UCSD-AML1 (cell line): ENCODE results near the gene PANX1.
"Not testable (repeated sequence)": the region's sequence is repeated elsewhere in the genome, so short reads cannot be mapped to it uniquely, and the experiment has no call there.

Source experiments
- DNase-seq: peaks from one replicate; lab custom pipeline; 2025; ENCODE audit not compliant: unreplicated experiment; lab: John Stamatoyannopoulos, UW

PANX1 gene

GRCh38 chr11:94149431-94150017 lies 20.9 kb downstream of the PANX1 start:
- no peak for DNase-seq

GRCh38 chr11:94150056-94150455 lies 21.4 kb downstream of the PANX1 start:
- DNase-seq: no peak

GRCh38 chr11:94150704-94151685 lies 22.4 kb downstream of the PANX1 start:
- DNase-seq: no peak

GRCh38 chr11:94151903-94152677 lies 23.4 kb downstream of the PANX1 start:
- peak; percentile 60 for DNase-seq

DNA sequence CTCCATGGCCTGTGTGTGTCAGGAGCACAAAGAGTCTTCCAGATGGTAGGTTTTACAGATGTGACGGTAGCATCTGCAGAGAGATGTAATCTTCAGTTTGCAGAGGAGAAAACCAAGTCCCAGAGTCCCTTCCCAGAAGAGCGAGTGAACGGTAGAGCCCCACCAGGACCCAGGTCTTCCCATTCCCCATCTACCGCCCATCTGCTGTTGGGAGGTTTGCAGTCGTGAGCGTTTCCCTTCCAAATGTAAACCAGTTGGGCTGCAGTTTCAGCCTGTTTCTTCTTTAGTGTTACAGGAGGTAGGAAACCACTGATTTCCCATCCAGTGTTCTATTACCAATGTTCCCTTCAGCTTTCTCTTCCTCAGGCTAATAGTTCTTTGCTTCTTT lies 24.0 kb downstream of the PANX1 start:
- DNase-seq: peak; percentile 60

DNA sequence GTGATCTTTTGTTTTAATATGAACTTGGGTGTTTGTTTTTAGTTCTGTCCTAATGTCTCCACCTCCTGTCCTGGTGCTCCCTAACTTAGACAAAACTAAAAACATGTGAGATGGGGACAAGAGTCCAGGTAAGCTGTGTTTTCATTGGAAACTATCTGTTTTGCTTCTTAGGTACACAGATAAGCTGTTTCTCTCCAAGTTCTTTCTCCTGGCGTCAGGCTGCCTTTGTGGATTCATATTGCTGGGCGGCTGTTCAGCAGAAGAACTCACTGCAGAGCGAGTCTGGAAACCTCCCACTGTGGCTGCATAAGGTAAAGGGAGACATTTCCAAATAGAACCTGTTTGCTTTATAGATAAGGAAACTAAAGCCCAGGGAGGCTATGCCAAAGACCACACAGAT lies 24.7 kb downstream of the PANX1 start:
- no peak for DNase-seq

GRCh38 chr11:94154095-94154856 lies 25.6 kb downstream of the PANX1 start:
- no peak for DNase-seq

DNA sequence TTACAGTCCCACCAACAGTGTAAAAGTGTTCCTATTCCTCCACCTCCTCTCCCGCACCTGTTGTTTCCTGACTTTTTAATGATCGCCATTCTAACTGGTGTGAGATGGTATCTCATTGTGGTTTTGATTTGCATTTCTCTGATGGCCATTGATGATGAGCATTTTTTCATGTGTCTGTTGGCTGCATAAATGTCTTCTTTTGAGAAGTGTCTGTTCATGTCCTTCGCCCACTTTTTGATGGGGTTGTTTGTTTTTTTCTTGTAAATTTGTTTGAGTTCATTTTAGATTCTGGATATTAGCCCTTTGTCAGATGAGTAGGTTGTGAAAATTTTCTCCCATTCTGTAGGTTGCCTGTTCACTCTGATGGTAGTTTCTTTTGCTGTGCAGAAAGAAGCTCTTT lies 28.7 kb downstream of the PANX1 start:
- DNase-seq: not testable (repeated sequence)

- DNase-seq: no peak
These were observed 40.2 kb downstream of the PANX1 start for GRCh38 chr11:94168882-94169281.

DNA sequence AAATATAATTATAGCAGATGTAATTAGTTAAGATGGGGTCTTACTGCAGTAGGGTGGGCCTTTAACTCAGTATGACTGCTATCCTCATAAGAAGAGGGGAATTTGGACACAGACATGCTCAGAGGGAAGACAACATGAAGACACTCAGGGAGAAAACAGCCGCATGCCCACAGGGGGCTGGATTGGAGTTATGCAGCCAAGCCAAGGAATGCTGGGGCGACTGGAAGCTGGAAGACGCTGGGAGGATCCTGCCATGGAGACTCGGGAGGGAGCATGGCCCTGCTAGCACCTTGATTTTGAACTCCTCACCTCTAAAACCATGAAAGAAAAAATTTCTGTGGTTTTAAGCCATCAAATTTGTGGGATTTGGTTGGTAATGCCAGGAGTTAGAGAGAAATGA lies 40.9 kb downstream of the PANX1 start:
- DNase-seq: no peak

GRCh38 chr11:94169930-94170545 lies 41.4 kb downstream of the PANX1 start:
- DNase-seq: no peak

DNA sequence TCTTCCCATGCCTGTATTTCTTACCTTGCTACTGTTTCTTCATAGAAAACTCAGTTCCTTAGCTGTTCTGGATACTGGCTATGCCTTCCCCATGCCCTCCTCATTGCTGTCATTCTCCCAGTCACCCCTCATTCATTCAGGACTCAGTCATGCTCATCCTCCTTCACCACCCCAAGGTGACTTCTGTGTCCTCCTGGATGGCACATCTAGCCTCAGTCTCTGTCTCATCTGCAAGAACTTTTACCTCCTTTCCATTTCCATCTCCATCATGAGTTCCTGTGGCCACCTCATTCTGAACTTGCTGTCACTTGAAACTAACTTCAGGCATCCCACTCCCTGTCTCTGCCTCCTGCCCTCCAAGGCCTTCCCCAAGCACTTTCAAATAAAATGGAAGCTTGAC lies 42.3 kb downstream of the PANX1 start:
- no peak for DNase-seq

GRCh38 chr11:94171693-94172440 lies 43.2 kb downstream of the PANX1 start:
- peak; percentile 65 for DNase-seq

DNA sequence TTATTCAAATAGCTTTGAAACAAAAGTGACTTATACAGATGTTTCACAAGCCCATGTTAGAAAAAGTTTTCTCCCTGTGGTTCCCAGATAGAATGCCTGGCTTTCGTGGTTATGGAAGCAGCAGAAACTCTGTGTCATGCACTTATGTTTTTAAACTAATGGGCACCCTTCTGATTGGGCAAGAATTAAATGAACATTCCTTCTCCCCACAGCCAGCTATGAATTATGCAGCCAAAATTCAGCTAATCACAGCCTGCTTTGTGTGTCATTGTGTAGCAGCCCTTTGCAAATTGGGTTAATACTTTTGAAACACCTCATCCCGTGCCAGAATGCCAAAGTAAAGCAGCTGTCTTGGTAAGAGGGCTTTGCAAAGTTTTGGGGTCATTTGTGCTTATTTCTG lies 46.9 kb downstream of the PANX1 start:
- DNase-seq: no peak

DNA sequence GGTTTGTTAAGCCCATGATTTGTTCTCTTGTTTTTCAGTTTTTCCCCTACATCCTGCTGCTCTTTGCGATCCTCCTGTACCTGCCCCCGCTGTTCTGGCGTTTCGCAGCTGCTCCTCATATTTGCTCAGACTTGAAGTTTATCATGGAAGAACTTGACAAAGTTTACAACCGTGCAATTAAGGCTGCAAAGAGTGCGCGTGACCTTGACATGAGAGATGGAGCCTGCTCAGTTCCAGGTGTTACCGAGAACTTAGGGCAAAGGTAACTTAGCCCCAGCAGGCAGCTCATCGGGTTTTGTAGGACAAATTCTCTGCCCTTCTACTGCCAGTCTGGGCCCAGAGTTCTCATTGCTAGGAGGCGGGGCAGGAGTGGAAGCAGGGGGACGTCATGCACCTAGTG lies 49.7 kb downstream of the PANX1 start:
- DNase-seq: no peak

- no peak for DNase-seq
These were observed 51.1 kb downstream of the PANX1 start for GRCh38 chr11:94179696-94180095.

DNA sequence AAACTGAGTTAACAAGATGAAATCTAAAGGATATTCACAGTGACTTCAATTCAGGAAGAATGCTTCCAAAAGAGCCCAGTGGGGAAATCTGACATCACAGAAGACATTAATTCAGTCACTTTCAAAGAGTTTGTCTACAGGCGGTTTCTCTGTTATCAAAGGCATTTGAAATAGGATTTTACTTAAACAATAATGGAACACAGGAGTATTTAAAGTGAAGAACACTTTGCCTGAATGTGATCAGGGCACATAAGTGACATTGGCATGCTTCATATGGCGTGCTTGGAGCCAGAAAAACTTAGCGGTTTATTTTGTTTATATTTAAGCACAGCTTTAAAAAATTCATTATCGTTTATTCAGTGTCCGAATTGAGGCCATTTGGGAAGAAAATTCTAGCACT lies 52.9 kb downstream of the PANX1 start:
- no peak for DNase-seq

DNA sequence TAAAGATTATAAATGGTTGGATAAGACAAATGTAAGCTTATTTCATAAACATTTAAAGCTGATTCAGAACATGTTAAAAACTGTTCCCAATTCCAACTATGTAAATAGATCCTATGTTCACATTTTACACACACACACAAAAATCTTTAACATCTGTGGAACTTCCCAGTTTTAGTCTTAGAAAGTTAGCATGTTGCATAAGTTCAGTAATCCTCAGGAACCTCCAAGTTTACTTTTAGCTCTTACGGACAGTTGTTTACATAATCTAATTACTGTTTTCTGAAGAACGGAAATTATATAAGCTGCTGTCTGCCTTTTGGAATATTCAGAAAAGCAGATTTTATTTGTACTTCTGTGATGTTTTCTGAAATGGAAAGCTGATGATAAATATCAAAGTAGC lies 53.3 kb downstream of the PANX1 start:
- DNase-seq: no peak

- no peak for DNase-seq
These were observed 54.7 kb downstream of the PANX1 start for GRCh38 chr11:94183251-94183885.
